Frontal cortex (tissue), 4 donors: Measurements from ENCODE around the gene OTOF. TPM values are rescaled to one million over a fixed set of nuclear protein-coding genes. Genes with fewer than 3 reads are reported as not detected.

Source experiments
- DNase-seq, 2 donors: peaks; one replicate each; pipeline ENCODE4 v3.0.0; 2012; ENCODE audit warnings: low spot score in 2 of 2
- FAIRE-seq: peaks from 2 replicates; lab custom pipeline; 2012; peaks lifted over from hg19 to GRCh38; lab: Jason Lieb, UNC
- total RNA-seq: library from RNA; depleted of rRNA; stranded (reverse); fragments of >200 nt; gene quantifications from one replicate; pipeline ENCODE4 v1.2.3, GENCODE V29; 2014
- donor health status: control.
- donor health status: control.
- donor health status: control.

OTOF gene
- total RNA-seq, 1 donor from 2014 or later: 1.6 TPM

GRCh38 chr2:26455670-26456439 is 22.1 kb downstream of the OTOF start:
- DNase-seq (no peak), FAIRE-seq (no peak)

GRCh38 chr2:26455037-26455669 is 22.8 kb downstream of the OTOF start:
- FAIRE-seq (no peak), DNase-seq (no peak)

DNA sequence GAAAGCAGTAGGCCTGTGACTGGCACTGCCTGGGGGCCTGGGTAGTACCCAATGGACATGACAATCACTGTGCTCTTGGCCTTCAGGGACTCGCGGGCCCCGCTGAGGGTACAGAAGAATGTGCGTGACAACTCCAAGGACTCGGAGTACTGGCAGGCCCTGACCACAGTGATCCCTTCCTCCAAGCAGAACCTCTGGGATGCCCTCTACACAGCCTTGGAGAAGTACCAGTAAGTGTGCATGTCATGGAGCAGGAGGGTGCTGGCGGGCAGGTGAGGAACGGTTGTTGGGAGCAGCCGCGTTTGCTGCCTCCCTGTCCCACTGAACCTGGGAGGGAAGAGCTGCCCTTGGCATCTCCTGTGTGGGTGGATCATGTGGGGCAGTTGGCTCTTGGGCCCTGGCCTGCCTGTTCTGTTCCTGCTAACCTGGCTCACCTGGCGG is 23.3 kb downstream of the OTOF start:
- FAIRE-seq (no peak), DNase-seq (no peak)

- no peak for DNase-seq
- no peak for FAIRE-seq
Measured at GRCh38 chr2:26453421-26454329, 24.2 kb downstream of the OTOF start.

DNA sequence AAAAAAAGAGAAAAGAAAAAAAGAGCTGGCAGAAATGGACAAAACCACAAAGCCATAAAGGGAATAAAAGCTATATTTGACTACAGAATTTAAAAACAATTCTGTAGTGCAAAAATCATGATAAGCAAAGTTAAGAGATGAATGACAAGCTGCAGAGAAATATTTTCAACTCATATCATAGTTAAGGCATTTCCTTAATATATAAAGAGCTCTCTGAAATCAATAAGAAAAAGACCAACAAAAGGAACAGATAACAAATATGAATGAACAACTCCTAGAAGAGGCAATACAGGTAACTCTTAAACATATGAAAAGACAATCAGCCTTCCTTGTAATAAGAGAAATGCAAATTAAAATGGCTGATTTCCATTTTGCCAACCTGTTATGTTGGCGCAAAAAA is 26.2 kb downstream of the OTOF start:
- no peak for DNase-seq
- no peak for FAIRE-seq

DNA sequence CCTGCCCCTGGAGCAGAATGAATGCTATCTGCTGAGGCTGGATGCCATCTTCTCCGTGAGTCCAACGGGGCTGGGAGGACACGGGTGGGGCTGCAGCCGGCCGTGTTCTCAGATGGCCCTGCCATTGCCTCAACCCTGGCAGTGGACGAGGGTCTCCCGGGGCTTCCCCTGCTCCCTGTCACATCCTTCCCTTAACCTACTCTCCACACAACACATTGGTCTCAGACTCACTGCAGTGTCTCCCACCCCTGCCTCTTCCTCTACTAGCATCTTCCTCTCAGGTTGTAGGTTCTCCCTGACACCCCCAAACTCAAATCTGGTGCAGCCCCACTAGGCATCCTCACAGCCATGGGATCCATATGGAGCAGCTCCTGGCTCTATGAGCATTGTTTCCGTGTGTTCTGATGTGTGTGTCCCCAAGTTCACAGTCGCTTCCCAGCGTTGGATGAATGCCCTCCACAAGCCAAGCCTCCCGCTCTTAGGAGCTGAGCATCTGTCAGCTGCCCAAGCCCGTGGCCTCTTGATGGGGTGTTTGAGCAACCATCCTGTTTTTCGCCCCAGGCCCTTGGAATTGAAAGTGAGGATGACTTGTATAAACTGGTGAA is 27.8 kb downstream of the OTOF start:
- FAIRE-seq (no peak), DNase-seq (no peak)

- DNase-seq (no peak), FAIRE-seq (no peak)
Measured at GRCh38 chr2:26449278-26450030, 28.5 kb downstream of the OTOF start.

DNA sequence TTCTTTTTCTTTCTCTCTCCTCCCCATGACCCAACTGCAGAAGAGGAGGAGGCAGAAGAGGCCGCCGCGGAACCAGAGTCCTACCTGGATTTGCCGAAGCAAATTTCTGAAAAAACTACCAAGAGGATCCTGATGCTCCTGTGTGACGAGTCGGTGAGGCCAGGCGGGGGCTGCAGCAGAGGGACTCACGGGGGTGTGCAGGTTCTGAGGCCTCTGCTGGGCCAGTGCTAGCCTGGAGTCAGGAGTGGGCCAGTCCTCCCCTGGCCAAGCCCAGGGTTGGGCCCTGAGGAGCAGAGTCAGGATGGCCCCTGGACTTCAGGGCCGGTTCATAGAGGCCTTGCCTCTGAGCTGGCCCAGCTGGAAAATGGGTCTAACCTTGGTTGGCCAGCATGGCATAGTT is 29.3 kb downstream of the OTOF start:
- FAIRE-seq (no peak), DNase-seq (no peak)

DNA sequence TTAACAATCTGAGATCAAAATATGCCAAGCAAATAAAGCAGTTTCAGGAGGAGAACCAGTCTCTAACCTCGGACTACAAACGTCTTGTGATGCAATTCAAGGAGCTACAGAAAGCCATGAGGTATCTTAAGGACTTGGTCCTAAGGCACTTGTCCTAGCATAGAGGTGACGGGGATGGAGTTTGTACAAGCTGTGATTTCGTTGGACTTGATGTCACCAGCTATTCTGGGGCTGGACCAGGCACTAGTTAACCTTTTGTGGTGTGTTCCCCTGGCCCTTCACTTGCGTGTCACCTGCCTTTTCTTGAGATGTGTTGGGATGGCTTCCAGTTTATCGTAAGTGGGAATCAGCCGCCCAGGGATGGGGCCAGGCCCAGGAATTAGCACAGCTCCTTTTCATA is 33.7 kb downstream of the OTOF start:
- DNase-seq (no peak), FAIRE-seq (no peak)

GRCh38 chr2:26442707-26443106 is 35.2 kb downstream of the OTOF start:
- FAIRE-seq (no peak), DNase-seq (no peak)

- DNase-seq: no peak
- no peak for FAIRE-seq
Measured at GRCh38 chr2:26442301-26442700, 35.6 kb downstream of the OTOF start.

DNA sequence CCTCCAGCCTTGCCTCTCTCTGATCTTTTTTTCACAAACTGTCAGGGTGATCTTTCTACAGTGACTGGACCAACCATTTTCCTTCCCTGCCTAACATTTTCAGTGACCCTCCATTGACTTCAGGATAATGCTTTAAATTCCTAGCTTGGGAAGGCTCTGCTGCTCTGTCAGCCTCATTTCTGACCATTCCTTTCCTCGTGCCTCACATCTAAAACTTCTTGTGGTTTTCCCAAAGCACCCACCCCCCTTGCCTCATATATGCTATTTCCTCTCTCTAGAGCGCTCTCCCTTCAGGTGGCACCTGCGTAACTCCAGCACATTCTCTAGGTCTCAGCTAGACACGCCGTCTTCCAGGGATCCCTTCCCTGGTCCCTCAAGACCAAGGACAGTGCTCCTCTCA is 39.0 kb downstream of the OTOF start:
- FAIRE-seq: no peak
- no peak for DNase-seq

DNA sequence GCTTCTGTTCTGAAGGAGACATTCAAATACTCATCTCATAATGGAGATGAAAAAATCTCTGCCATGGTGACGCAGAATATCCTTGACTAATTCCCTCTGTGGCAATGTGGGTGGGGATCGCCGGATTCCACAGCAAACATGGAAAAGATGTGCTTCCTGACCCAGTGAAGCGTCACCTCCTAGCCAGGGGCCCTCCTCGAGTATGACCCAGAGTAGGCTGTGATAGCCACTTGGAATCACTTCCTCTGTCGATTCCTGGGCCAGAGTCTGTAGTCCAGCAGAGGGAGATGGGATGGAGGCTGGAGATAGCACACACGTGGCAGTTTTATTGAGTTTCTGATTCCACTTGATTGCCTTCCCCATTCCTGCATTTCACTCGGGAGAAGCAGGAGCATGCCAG is 39.4 kb downstream of the OTOF start:
- DNase-seq: no peak
- no peak for FAIRE-seq

DNA sequence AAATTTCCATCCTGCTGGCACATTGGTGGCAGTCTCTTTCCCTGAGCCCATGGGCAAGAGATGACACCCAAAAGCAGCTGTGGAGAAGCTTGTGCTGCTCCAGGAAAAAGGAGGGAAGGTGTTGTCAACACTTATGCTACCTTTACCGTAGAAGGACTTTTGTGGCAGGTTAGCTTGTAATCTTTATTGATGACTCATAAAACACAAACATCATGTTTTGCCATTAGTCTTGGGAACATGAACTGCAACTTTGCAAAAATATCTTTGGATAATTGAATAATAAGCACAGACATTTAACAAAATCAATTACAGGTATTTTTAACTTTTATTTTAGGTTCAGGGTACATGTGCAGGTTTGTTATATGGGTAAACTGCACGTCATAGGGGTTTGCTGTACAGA is 42.8 kb downstream of the OTOF start:
- DNase-seq (no peak), FAIRE-seq (no peak)

DNA sequence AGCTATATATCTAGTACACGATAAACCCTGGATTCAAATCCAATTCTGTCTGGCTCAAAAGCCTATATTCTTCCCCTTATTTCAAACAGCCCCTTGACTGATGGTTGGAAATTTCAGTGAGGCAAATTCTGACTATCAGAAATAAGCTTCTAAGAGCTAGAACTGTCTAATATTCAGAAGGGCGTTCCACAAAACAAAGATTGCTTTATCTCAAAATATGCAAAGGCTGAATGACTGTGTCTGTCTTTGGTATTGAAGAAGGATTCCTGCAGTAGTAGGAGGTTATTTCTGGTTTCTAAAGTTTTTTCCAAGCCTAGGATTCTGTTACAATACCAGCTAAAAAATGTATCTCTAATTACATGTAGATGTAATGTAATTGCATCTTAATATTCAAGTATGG is 45.1 kb downstream of the OTOF start:
- FAIRE-seq: no peak

DNA sequence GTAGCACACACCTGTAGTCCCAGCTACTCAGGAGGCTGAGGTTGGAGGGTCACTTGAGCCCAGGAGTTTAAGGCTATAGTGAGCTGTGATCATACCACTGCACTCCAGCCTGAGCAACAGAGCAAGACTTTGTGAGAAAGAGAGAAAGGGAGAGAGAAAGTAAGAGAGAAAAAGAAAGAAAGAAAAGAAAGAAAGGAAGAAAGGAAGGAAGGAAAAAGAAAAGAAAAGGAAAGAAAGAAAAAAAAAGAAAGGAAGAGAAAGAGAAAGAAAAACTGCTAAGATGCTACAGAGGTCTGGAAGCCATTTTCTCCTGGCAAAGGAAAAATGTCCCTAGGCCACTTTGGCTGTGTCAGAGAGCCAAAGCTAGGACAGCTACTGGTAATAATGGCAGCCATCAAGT is 45.6 kb downstream of the OTOF start:
- no peak for FAIRE-seq

More for the DNA sequence above, 45.1 kb downstream of the OTOF start:
- DNase-seq: no peak

GRCh38 chr2:26430826-26431225 is 47.1 kb downstream of the OTOF start:
- no peak for DNase-seq
- no peak for FAIRE-seq

More for the DNA sequence above, 45.6 kb downstream of the OTOF start:
- no peak for DNase-seq

DNA sequence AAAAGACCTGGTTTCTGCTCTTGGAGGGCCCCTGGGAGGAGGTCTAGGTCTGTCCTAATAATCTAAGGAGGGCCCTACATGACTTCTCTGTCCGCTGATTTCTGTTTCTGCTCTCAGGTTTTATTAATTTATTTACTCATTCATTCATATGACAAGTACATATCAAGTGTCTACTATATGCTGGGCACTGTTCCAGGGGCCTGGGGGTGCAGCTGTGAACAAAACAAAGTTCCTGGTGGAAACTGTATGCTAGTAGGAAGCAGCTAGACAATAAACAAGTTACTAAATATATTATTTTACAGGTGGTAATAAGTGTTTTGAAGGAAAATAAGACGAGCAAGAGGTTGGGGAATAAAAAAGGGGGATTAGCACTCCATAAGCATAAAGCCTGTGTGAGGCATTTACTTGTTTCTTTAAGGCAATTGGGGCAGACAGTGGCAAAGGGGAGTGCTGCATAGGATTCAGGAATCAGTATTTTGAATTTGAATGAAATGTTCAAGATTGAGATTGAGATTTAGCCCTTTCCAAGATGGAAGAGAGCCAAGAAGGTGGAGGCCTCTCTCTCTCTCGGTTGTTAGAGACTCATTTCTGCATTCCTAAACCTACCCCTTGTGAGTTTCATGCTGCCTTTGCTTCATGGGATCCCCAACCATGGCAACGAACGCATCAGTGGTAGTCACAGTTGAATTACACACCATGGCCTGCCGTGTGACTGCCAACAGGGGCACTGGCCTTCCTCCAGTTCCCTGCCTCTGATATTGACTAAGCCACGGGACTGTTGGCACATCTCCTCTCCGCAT is 47.9 kb downstream of the OTOF start:
- FAIRE-seq (no peak), DNase-seq (no peak)

GRCh38 chr2:26428846-26429245 is 49.1 kb downstream of the OTOF start:
- DNase-seq: no peak
- no peak for FAIRE-seq
